T-helper 9 cell (primary cell): ENCODE measurements around the gene HSPB7.
"Not testable (repeated sequence)": the region's sequence is repeated elsewhere in the genome, so short reads cannot be mapped to it uniquely, and the experiment has no call there.

Experiments used
- DNase-seq: peaks from one replicate; pipeline ENCODE4 v3.0.0-alpha.2; 2020

HSPB7 gene

DNA sequence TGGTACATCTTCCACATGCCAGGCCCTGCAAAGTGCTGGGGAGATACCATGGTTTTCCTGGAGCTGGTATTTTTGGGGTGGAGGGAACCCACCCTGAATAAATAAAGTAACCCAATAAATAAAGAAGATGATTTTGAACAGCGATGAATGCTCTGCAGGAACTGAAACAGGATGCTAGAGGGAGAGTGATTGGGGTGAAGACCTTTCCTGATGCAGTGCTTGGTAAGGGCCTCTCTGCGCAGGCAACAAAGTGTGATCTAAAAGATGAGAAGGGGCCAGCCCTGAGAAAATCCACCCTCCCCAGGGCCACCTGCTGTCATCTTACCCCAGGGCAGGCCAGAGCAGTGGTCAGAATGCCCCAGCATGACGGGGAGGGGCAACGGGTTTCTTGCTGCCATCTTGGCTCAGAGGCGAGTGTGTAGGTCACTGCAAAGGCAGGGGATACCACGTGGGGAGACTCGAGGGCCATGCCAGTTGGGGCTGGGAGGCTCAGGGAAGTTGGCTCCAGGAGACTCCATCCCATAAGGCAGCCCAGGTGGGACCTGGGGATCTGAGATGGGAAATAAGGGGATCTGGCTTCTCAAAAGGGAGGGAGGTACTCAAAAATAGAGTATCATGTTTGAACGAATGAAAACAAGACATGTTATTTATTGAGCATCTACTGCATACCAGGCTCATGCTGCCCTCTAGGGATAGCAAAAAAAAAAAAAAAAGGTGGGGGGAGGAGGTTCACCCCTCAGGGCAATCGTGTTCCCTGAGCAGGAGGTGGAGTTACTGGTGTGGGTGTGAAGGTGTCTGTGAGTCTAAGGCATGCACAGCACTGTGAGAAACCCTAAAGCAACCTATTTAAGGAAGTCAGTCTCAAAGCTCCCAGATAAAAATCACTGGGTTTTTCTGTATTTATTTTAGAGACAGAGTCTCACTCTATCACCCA, 11.0 kb downstream of the HSPB7 start:
- no peak for DNase-seq

DNA sequence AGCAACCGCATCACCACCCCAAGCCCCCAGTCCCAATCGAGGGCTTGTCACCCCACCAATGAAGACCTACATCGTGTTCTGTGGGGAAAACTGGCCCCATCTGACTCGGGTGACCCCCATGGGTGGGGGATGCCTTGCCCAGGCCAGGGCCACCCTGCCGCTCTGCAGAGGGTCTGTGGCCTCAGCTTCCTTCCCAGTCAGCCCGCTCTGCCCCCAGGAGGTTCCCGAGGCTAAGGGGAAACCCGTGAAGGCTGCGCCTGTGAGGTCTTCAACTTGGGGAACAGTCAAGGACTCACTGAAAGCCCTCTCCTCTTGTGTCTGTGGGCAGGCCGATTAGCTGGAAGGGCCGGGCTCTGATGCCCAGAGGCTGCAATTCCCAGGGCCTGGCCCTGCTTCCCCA, 11.8 kb downstream of the HSPB7 start:
- DNase-seq: no peak

DNA sequence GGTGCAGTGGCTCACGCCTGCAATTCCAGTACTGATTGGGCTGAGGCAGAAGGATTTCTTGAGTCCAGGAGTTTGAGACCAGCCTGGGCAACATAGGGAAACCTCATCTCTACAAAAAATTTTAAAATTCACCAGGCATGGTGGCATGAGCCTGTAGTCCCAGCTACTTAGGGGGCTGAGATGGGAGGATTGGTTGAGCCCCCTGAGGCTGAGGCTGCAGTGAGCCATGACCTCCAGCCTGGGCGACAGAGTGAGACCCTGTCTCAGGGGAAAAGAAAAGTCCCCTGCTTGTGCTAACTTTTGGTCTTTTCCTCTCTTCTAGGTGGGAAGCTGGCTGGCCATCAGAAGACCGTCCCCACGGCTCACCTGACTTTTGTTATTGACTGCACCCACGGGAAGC, 12.2 kb downstream of the HSPB7 start:
- no peak for DNase-seq

DNA sequence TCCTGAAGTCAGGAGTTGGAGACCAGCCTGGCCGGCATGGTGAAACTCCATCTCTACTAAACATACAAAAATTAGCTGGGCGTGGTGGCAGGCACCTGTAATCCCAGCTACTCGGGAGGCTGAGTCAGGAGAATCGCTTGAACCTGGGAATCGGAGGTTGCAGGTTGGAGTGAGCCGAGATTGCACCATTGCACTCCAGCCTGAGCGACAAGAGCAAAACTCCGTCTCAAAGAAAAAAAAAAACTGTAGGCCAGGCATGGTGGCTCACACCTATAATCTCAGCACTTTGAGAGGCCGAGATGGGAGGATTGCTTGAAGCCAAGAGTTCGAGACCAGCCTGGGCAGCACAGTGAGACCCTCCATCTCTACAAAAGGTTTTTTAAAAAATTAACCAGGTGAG, 16.6 kb downstream of the HSPB7 start:
- DNase-seq: not testable (repeated sequence)

DNA sequence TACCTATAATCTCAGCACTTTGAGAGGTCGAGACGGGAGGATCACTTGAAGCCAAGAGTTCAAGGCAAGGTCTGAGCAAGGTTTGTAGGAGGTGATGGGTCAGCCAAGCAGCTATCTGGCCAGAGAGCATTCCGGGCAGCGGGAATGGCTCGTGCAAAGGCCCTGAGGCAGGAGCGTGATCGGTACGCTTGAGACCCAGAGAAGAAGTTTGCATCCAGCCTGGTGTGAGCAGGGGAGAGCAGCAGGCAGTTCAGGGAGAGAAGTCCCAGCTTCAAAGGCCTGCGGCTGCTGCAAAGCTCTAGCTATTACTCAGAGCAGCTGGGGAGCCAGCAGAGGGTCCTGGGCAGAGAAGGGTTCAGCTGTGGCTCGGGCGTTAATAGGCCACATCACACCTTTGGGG, 18.9 kb downstream of the HSPB7 start:
- no peak for DNase-seq

DNA sequence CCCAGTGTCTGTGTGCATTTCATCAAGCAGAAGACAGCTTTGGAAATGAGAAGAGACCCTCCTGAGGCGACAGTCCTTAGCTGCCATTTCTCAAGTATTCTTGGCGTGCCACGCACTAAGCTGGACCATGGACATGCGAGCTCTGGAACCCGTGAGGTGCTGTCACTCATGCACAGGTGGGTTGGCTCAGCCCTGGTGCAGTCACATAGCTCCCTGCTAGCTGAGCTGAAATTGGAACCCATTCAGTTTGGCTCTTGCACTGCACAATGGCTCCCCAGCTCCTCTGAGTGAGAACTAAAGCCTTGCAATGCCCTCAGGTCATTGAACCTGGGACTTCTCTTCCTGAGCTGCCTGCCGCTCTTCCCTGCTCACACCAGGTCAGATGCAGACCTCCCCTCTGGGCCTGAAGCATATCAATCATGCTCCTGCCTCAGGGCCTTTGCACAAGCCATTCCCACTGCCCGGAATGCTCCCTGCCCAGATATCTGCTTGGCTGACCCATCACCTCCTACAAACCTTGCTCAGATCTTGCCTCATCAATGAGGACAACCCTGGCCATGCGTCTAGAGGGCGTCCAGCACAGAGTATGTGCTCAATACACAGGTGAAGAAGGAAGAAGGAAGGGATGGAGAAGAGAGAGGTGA, 20.1 kb downstream of the HSPB7 start:
- no peak for DNase-seq

DNA sequence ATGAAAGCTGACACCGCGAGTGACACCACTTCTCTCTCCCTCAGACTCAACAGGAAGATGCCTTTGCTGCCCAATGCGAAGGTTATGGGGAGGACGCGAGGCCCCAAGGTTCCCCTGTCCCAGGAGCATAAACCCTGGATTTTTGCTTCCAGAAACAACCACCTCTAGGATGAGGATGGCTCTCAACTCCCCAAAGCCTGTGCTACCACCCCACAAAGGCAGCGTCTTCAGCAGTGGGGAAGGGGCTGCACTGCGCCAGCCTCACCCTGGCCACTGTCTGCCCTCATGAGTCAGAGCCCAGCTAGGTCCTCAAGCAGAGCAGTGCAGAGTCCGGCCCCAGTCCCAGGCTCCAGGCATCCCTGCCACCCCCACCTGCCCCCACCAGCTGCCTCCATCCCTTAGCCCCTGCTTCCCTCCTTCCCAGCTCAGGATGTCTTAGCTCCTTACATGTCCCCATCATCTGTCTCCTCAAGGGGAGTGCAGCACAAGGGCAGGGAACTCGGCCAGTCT, 20.7 kb downstream of the HSPB7 start:
- DNase-seq: no peak

DNA sequence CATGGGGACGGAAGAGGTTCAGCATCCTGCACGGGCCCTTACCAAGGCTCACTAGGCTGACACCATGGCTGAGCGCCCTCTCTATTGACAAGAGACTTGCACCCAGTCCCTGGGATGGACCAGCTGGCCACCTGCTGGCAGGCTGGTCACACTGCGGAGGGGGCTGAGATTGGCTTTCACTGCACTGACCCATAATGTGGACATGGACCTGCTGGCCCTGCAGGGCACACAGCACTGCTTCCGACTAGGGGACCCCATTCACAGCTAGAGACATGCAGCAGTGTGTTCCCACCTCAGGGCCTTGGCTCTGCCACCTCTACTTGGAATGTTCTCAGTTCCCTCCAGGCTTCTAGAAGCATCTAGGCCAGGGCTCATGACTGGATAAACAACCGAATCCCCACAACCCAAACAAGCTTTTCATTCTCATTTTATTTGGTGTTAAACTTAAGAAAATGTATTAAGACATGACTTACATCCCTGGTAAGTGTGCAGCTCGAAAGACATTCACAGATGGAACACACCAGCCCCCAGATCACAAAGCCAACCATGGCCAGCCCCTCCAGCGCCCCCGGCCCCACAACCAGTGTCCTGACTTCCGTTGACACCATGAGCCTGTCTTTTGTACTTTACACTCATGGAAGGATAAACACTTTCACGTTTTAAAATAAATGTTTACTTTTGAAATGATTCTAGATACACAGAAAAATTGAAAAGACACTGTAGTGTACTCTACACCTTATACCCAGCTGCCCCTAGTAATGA, 23.1 kb downstream of the HSPB7 start:
- DNase-seq: peak; percentile 28

DNA sequence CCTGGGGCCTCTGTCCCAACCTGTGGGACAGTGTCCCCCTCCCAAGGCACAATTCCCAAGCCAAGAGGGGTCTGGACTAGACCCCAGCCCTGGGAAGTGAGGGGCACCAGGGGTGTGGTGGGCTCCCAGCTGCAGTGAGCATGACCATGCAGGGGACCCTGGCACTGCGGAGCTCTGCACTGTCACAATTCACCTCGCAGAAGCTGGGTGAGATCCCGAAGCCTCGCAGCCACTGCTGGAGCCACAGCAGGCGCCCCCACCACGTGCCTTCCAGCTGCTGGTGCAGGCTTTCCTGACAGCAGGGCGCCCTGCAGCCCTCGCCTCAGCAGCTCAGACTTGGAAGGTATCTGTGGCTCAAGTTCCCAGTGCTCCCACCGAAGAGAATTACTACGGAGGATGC, 23.8 kb downstream of the HSPB7 start:
- no peak for DNase-seq

DNA sequence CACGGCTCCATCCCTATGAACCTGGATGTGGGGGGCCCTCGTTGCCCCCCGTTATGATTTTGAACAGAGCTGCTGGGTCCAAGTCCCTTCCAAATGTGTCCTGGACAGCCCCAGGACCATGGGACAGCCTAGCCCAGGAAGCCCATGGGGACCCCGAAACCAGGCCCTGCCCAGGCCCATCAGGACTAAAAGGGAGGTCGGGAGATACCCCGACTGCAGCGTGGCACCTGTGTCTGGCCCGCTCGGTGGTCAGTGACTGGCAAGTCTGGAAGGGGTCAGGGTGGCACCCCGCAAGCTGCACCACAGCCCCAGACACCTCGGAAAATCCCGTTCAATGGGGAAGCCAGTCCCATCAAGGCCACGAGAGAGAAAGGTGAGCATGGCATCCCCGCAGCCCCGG, 24.2 kb downstream of the HSPB7 start:
- no peak for DNase-seq

DNA sequence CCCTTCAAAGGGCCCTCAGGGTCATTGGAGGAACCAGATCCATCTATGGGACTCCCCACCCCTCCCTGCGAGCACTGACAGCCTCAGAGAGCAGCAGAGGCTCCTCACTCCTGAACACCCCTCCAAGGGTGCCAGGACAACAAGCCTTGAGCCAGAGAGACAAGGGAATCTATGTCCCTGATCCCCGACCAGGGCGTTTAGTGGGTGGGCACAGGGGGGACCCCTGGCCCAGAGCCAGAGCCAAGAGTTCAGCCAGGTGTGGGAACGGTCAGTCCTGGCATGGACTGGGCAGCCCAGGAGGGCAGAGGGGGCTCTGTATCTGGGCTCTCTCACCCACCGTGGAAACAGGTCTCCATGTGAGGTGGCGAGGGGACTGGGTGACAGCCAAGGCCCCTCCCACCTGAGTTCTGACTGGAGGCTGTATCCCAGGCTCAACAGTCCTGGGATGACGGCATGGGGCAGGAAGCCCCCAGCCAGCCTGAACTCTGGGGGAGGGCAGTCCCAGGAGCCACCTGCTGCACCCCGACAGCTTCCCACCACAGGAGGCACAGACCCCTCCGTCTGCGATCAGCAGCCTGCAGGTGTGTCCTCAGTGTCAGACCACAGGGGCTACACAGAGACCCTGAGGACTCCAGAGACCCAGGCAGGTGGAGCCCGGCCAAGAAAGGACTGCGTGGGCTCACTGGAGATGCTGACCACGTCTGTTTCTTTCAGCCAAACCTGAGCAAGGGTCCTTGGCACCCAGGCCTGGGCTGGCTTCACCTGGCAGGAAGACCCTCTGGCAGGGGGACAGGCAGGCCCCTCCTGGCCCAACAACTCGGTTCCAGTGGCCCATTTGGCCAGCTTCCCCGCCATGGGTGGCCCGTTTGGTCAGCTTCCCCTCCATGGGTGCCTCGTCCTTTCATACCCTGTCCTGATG, 25.0 kb downstream of the HSPB7 start:
- DNase-seq: no peak

DNA sequence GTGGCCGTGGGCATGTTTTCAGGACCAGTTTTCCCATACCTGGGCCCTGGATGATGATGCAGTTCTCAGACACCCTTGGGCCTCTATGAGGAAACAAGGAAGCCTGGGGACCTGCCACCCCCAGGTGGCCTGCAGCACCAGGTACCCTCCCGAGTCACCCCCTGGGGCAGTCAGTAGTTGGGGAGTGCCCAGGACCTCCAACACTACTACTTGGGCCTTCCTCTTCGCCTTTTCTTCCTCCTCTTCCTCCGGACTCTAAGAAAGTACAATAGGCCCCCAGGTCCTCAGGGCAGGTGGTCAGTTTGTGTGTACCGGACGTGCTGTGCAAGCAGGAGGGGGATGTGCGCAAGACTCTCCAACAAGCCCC, 25.7 kb downstream of the HSPB7 start:
- no peak for DNase-seq

DNA sequence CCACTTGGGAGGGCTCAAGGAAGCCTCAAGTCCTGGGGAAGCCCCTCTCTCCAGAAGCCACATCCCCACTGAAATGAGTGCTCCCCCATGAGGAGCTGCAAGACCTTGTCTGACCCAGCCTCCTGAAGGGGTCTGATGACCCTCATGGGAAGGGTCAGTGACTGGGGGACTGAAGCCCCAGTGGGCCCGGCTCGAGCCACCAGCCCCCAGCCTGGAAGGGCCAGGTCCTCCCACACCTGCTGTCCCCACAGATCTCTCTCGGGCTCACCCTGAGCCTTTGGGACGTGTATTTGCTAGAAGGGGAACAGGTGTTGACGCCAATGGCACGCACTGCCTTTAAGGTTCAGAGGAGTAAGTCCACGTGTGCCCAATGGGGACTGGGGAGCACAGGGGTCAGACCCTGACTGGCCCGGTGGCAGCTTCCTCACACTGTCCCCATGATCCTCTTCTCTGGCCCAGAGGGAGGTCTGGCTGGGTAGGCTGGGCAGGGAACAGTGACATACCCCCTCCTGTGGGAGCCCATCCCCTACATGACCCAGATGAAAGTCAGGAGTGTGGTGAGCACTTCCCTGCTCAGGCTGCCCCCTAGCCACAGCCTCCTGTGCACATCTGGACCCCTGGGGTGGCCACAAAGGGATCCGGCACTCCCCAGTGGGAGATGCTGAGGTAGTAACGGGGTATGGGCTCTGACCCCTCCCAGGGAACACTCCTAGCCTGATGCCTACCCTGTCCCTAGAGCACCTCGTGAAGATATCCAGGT, 26.2 kb downstream of the HSPB7 start:
- DNase-seq: no peak

DNA sequence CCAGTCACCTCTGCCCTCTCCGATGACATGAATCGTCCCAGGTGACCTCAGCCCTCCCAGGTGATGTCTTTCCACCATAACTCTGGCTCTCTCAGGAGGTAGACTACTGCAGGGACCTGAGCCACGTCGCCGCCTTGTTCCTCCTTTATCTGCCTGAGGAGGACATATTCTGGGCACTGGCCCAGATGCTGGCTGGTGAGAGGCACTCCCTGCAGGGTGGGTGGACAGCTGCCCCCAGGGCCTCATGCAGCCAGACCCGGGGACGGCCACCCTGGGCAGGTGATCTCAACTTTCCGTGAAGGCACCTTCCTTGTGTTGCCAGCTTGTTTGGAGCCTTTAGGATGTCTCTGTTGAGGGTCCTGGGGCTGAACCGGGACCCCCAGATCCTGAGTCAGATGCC, 28.1 kb downstream of the HSPB7 start:
- DNase-seq: no peak

DNA sequence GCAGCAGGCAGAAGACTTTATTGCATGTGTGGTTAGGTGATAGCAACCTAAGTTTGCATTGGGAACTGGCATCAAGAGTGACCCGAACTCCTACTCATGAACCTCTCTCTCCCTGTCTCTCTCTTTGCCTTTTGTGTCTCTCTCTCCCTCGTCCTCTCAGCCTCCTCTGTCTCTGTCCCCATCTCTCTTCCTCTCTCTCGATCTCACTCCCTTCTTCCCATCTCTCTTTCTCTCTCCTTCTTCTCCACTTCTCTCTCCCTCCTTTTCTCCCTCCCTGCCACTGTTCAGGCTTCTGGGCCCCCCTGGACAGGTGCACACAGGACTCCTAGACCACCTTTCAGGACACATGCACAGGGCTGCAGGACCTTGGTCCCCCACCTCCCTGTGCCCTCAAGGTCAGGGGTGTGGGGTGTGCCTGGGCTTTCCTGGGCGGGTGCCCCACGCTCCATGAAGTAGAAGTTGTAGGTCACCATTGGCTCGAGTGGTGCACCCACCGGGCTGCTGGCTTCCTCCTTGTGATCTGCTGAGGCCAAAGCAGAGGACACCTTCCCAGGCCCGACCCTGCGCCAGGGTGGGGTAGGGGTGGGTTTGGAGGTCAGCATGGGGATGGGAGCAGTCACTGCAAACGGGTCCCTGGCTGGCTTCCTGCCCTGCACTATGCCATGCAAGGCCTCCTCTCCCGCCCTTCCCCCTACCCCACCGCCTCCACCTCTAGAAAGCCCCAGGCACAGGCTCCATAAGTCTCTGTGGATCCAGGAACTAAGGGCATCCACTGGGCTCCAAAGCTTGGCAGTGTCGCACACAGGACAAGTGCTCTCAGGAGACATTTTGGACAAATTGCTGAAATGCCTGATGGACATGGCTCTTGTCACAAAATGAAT, 28.7 kb downstream of the HSPB7 start:
- no peak for DNase-seq

DNA sequence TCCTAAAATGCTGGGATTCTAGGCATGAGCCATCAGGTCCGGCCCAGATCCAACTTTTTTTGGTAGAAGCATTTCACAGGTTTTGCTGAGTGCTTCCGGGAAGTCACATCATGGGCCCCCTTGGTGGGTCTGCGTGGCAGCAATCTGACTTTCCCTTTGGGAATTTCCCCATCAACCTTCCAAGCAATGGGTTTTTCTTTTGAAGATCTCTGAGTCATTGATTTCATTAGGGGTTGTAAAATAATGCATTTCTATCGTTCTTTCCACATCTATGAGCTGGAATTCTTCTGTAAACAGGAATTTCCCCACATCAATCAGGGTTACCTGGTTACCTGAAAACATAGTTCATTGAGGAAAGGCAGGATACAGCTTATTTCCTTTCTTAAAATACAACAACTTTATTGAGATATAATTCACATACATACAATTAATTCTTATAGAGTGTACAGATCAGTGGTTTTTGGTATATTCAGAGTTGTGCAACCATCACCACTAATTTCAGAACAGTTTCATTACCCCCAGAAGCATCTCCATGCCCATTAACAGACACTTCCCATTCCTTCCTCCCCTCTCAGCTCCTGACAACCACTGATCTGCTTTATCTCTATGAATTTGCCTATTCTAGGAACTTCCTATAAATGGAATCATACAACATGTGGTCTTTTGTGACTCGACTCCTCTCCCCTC, 32.1 kb downstream of the HSPB7 start:
- no peak for DNase-seq

DNA sequence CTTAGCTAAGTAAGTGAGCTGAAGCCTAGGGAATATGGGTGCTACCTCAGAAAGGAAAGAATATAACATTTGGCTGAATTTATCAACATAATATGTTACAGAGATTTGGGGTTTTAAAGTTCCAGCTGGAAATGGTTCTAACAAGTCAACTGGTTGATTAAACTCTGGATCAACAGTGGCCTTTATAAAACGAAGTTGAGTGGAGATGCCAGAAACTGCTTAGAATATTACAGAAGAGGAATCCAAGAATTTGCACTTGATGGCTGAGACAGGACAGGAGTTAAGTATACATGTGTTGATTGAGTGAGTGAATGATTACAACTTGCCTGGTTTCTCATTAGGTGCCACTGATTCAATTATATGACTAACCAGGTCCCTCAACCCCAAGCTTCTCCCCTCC, 34.6 kb downstream of the HSPB7 start:
- no peak for DNase-seq

DNA sequence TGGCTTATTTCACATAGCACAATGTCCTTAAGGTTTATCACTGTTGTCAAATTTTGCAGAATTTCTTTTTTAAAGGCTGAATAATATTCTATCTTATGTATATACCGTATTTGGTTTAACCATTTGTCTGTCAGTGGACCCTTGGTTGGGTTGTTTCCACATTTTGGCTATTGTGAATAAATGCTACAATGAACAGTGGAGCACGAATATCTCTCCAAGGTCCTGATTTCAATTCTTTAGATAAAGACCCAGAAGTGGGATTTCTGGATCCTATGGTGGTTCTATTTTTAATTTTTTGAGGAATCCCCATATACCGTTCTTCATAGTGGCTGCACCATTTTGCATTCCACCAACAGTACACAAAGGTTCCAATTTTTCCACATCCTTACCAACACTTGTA, 36.2 kb downstream of the HSPB7 start:
- no peak for DNase-seq

DNA sequence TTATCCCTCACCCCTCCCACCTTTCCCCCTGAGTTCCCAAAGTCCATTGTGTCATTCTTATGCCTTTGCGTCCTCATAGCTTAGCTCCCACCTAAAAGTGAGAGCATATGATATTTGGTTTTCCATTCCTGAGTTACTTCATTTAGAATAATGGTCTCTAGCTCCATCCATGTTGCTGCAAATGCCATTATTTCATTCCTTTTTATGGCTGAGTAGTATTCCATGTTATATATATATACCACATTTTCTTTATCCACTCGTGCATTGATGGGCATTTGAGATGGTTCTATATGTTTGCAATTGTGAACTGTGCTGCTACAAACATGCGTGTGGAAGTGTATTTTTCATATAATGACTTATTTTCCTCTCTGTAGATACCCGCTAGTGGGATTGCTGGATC, 39.9 kb downstream of the HSPB7 start:
- DNase-seq: not testable (repeated sequence)
